Skin epidermis (tissue), 12 donors: ENCODE measurements around the gene SEMA4B.
A peak's percentile ranks its signal among the peaks of the same experiment; 100 is the strongest.
"Not testable (repeated sequence)": the region's sequence is repeated elsewhere in the genome, so short reads cannot be mapped to it uniquely, and the experiment has no call there.

ENCODE experiments used
- H3K27ac ChIP-seq, 21 experiments: fragments of 200-600 bp; sonication (generic) in 11 of 21; one replicate each; pipeline ENCODE4 v1.5.0; 2020; ENCODE audit warnings: mild to moderate bottlenecking in 3 of 21, inconsistent platforms in 2 of 21, moderate library complexity in 2 of 21
- H3K4me3 ChIP-seq, 7 experiments: fragments of 200-600 bp; sonication (generic) in 2 of 7; one replicate each; pipeline ENCODE4 v1.5.0; 2020; ENCODE audit warnings: inconsistent platforms in 2 of 7, mild to moderate bottlenecking in 2 of 7, moderate library complexity in 1 of 7

SEMA4B gene

DNA sequence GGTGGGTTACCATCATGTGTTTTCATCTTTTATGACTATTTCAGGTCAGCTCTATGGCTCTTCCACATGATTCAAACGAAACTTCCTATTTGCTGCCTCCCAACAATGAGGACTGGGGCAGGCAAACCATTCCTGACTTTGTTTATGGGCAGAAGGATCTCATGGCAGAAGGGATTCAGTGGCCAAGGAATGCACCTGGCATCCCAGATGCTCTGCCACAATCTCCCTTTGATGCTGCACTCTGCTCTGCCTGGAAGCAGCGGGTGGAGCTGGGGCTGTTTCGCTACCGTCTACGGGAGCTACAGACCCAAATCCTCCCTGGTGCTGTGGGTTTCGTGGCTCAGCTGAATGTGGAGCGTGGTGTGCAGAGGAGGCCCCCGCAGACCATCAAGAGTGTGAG, 39.7 kb downstream of the SEMA4B start:
- H3K27ac ChIP-seq, result no peak overlapping the region
- no peak overlapping the region for H3K4me3 ChIP-seq

DNA sequence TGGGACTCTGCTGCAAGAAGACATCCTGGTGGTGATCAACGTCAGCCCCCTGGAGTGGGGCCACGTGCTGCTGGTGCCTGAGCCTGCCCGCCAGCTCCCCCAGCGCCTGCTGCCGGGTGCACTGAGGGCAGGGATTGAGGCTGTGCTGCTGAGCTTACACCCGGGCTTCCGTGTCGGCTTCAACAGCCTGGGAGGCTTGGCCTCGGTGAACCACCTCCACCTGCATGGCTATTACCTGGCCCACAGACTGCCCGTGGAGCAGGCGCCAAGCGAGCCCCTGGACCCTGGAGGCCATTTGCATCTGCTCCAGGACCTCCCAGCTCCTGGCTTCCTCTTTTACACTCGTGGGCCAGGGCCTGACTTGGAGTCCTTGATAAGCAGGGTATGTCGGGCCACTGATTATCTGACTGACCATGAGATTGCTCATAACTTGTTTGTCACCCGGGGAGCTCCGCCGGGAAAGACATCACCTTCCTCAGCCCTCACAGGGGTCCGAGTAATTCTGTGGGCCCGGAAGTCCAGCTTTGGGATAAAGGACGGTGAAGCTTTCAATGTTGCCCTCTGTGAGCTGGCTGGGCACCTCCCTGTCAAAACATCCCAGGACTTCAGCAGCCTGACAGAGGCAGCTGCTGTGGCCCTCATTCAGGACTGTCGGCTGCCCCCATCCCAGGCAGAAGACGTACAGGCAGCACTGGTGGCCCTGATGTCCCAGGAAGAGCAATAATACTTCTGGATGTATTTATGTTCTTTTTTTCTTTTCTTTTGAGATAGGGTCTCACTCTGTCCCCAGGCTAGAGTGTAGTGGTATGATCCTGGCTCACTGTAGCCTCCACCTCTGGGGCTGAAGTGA, 40.4 kb downstream of the SEMA4B start:
- H3K27ac ChIP-seq, result no peak overlapping the region
- no peak overlapping the region for H3K4me3 ChIP-seq

DNA sequence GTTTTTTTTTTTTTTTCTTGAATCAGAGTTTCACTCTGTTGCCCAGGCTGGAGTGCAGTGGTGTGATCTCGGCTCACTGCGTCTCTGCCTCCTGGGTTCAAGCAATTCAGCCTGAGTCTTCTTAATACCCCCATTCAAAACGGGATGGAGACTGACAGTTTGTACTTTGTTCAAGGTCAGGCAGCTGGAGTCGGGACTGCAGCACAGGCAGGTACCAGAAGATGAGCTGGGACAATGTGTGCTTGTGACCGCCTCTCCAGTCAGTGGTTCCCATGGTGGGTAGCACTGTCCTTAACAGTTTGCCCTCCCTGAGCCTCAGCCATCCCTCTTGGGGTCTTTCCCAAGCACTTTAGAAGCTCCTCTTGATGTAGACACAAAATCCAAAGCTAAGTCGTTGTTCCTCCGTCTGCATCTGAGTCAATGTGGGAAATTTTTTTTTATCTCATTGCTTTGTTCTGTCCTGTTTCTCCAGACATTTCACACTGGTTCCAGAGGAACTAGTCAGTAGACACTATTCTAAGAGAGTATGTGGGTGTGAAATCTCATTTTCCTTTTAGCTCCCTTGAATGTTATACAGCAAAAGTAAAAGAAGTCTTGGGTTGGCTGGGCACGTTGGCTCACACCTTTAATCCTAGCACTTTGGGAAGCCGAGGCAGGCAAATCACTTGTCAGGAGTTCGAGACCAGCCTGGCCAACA, 43.0 kb downstream of the SEMA4B start:
- no peak overlapping the region for H3K4me3 ChIP-seq
- H3K27ac ChIP-seq, result no peak overlapping the region

DNA sequence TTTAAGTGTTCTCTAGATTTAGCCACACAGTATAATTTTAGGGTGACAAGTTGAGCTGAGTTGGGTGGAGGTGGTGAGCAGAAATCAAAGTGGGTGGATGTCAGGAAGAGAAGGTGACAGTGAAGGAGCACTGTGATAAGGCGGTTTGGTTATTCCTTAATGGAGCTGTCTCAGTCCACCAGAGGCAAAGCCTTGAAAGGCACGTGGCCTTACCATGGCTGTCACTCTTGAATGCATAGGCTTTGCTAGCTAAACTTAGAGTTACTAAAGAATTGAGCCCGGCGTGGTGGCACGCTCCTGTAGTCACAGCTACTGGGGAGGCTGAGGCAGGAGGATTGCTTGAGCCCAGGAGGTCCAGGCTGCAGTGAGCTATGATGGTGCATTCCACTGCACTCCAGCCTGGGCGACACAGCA, 47.7 kb downstream of the SEMA4B start:
- Histone ChIP-seq H3K27ac (no peak overlapping the region), H3K4me3 (peak overlapping the region in 3 of 7 experiments; percentile 32 to 43 (median 40))

DNA sequence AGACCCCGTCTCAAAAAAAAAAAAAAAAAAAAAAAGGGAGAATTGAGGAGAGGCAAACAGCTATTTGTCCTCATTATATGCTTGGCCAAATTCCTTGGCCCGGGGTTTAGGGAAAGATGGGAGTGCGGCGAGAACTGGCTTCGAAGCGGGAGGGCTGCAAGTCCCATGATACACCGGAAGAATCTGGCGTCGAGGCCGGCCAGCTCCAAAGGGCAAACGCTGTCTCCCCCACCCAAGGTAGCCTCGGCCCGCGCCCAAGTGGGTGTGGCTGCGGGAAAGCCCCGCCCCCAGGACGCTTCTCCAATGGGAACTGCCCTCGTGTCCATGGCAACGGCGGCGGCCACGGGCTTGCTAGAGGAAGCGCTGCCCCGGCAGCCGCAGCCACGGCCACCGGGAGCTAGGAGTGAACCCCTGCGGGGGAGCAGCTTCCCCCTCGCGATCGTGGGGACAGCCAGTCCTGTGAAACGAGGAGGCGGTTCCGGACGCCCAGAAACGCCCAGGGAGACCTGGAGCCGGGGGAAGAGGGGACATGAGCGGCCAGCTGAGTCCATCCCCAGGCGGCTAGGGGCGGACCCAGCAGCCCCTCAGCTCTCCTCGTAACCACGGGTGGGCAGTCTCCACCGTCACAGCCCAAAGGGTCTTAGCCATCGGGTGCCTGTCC, 48.2 kb downstream of the SEMA4B start, which contains the start of gene TTLL13:
Gene TTLL13 (plus strand): TSS at position 354 of the 661 bp plus-strand sequence. CDS start 1,075 bp downstream, outside the sequence.
- peak within 1 kb of the TSS; percentile 26 to 50 (median 43) for H3K4me3 ChIP-seq
- peak within 1 kb of the TSS in 5 of 21 experiments; percentile 11 to 42 (median 18) for H3K27ac ChIP-seq

DNA sequence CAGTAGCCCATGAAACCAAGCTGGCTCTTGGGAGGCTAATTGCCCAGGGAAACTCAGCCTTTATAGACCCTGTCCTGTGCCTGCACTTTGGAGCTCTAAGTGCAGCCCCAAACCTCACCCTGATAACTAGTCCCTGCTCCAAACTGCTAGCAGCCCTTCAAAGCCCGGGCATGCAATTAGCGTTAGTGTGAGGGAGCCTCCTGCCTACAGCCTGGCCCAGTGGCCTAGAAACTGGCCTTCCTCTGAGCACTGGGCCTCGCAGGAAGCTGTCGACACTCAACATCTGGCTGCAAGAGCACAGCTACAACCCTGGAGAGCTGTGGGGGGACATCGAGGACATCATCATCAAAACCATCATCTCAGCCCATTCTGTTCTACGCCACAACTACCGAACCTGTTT, 56.6 kb downstream of the SEMA4B start:
- H3K4me3 ChIP-seq, result no peak overlapping the region

DNA sequence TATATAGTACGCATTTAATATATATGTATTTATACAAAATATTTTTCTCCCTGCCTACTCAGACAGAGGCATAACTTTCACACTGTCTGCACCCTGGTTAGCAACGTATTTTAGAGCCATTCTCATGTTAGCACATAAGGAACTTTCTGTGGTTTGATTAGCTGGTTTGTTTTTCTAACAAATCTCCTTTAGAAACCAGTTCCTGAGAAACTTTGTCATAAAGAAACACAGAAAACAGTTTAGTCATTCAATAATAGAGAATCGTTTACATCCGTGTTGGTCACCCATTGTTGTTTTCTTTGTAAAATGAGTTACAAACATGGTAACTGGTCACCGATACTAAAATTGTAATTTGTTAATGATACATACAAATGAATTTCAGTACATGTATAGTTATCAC, 58.4 kb downstream of the SEMA4B start:
- H3K4me3 ChIP-seq, result no peak overlapping the region
- no peak overlapping the region for H3K27ac ChIP-seq

More for the DNA sequence above, 56.6 kb downstream of the SEMA4B start:
- H3K27ac ChIP-seq, result no peak overlapping the region

DNA sequence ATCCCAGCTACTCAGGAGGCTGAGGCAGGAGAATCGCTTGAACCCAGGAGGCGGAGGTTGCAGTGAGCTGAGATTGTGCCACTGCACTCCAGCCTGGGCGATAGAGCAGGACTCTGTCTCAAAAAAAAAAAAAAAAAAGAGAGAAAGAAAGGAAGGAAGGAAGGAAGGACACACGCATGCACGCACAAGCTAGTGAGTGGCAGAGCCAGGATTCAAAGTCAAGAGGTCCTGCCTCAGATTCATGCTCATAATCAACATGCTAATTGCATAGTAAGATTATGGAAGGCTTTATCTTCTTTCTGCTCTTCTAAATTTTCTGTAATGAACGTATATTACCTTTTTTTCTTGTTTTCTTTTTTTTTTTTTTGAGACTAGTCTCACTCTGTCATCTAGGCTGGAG, 59.6 kb downstream of the SEMA4B start:
- not testable (repeated sequence) for H3K27ac ChIP-seq, H3K4me3 ChIP-seq

DNA sequence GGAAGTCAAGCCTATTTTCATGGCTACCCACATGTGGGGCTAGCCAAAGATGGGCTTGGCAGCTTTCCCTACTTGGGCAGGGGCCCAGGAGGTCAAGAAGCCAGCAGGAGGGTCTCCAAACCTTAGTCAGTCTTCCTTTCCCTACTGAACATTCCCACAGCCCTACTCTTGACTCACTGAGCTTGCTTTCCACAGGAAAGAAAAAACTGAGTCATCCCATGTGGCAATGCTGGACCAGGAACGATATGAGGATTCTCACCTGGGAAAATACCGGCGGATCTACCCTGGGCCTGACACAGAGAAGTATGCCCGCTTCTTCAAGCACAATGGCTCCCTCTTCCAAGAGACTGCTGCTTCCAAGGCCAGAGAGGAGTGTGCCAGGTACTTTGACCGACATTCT, 60.7 kb downstream of the SEMA4B start:
- peak overlapping the region in 10 of 21 experiments; percentile 12 to 77 (median 44) for H3K27ac ChIP-seq
- no peak overlapping the region for H3K4me3 ChIP-seq

DNA sequence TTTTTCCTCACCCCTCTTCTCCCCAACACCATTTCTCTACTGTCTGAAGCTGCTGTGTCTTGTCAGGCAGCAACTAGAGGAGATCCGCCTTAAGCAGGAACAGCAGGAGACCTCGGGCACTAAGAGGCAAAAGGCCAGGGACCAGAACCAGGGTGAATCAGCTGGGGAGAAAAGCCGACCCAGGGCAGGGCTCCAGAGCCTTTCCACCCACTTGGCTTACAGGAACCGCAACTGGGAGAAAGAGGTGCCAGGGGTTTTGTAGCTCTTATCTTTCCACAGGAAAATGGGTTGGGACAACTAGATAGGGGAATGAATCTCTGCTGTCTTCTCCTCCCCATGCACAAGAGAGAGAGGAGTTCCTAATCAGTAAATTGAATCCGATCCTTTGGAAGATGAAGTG, 61.3 kb downstream of the SEMA4B start:
- Histone ChIP-seq H3K27ac (peak overlapping the region in 8 of 21 experiments; percentile 26 to 76 (median 48)), H3K4me3 (no peak overlapping the region)

DNA sequence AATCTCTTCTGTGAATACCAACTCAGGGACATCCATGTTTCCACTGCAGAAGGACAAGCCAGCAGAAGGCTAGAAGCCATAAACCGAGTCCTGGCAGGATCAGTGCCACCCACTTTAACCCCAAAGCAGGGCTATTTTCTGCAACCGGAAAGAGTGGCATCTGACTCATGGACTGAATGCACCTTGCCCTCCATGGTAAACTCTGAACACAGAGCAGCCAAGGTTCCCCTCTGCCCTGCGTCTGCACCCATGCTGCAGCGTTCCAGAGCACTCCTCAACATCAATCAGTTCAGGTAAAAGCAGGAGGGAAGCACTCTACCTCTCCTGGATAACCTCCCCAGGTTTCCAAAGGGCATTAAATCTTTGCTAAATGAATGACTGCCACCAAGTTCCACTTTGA, 63.5 kb downstream of the SEMA4B start:
- Histone ChIP-seq H3K27ac (peak overlapping the region in 20 of 21 experiments; percentile 79 to 97 (median 93)), H3K4me3 (peak overlapping the region; percentile 52 to 86 (median 65))

DNA sequence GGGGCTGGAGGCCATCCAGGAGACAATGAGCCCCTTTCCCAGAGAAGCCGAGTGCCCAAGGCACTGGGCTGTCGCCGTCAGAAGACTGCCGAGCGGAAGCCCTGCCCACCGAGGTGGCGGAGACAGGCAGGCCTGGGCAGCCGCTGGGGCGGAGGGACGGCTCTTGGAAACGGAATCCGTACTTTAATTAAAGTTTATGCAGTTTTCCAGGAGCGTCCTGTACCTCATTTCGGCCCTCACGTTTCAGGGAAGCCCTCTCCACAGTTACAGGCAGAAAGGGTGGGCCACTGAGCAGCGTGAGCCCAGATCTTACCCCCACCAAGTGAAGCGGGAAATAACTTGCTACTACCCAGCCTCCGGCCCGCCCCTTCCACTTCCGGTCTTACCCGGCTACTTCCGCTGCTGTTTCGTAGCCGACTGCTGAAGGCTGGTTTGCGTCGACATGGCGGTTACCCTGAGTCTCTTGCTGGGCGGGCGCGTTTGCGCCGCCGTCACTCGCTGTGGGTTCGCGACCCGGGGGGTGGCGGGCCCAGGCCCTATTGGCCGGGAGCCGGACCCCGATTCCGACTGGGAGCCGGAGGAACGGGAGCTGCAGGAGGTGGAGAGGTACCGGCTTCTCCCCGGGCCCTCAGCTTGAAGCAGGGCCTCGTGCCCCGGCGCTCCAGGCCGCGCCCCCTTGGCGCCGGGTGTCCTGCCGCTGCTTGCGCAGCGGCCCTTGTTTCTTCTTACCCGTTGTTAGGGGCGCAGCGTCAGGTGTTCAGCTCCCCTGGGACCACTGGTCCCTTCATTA, 64.3 kb downstream of the SEMA4B start, which contains the start of gene NGRN:
Gene NGRN (plus strand): TSS at position 402 of the 790 bp plus-strand sequence. CDS start 41 bp downstream, at position 443.
- Histone ChIP-seq H3K27ac (peak within 1 kb of the TSS; percentile 76 to 97 (median 92)), H3K4me3 (peak within 1 kb of the TSS; percentile 52 to 86 (median 65))

DNA sequence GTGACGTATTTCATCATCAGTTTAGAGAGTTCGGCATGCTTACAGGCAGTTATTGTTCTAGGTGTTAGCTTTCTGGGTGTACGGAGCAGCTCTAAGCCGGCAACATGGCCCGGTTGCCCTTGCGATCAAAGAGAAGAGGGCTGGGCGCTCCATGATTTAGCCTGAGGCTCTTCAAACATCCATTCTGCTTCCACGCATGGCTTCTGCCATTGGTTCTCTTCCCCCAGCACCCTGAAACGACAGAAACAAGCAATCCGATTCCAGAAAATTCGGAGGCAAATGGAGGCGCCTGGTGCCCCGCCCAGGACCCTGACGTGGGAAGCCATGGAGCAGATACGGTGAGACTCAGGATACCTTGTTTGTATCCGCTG, 64.9 kb downstream of the SEMA4B start:
- peak overlapping the region; percentile 76 to 97 (median 92) for H3K27ac ChIP-seq
- peak overlapping the region; percentile 52 to 86 (median 65) for H3K4me3 ChIP-seq

DNA sequence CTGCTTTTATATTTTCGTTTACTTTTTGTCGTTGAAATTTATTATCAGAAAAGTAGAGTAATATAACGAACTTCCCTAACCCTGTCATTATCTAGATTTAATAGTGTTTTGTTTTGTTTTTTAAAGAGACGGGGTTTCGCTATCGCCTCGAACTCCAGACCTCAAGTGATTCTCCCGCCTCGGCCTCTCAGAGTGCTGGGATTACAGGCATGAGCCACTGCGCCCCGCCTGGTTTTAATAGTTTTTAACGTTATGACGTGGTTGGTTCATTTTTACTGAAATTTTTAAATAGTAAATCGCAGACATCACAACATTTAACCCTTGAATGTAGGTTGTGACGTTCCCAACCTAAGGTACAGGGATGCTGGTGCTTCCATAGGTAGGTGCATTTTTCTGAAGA, 65.4 kb downstream of the SEMA4B start:
- peak overlapping the region in 19 of 21 experiments; percentile 79 to 97 (median 94) for H3K27ac ChIP-seq
- H3K4me3 ChIP-seq, result peak overlapping the region; percentile 52 to 86 (median 65)

DNA sequence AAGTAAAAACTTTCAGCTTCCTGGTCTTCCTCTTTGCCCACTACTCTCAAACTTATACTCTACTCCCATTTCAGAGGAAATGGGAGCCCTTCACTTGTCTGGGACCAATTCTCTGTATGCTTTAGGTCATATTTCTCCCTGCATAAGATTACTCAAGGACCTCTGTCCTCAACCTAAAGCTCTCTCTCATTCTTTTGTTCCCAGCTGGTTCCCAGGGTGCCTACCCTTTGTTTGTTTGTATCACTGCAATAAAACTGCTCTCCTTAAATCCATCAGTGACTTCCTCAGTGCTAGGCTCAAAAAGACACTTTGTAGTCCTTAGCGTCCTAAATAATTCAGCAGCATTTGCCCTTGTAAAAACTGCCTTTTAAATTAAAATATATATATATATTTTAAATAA, 67.3 kb downstream of the SEMA4B start:
- H3K27ac ChIP-seq, result no peak overlapping the region
- H3K4me3 ChIP-seq, result no peak overlapping the region

DNA sequence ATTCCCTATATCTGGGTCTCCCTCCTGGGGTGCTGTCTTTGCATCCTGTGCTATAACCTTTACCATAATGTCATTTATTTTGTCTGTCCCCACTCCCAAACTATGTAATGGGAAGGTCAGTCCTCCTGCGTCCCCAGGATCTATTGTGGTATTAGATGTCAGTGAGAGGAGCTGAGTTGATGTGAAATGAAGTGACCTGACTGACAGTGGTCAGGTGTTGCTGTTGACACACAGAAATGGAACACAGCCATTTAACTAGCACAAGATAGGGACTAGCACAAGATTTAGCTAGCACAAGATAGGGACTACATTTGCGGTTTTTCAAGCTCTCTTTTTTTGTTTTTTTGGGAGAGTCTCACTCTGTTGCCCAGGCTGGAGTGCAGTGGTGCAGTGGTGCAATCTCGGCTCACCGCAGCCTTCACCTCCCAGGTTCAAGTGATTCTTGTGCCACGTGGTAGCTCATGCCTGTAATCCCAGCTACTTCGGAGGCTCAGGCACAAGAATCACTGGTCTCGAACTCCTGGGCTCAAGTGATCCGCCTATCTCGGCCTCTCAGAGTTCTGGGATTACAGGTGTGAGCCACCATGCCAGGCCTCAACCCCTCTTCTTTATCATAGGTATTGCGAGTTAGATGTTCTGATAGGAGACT, 69.5 kb downstream of the SEMA4B start:
- no peak overlapping the region for H3K4me3 ChIP-seq
- no peak overlapping the region for H3K27ac ChIP-seq

DNA sequence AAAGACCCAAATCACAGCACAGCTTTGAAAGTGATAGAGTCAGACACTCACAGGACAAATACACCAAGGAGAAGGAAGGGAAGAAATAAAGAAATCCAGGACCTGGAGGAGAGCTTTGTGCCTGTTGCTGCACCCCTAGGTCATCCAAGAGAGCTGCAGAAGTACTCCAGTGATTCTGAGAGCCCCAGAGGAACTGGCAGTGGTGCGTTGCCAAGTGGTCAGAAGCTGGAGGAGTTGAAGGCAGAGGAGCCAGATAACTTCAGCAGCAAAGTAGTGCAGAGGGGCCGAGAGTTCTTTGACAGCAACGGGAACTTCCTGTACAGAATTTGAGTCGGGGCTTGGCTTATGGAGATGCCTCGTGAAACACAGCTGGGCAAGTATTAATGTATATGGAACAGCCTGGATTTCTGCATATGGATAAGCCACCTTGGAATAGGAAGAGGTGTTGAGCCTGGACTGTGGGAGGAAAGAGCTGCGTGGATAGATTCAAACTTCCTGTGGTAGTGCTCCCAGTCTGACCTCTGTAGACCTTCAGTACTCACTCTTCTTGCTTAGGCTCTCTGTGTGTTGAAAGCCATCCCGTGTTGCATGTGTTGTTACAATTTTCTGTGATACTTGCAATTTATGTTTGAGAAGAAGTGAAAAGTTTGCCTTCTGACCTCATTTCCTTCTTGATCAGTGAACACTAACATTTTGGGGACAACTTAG, 70.5 kb downstream of the SEMA4B start:
- Histone ChIP-seq H3K27ac (no peak overlapping the region), H3K4me3 (no peak overlapping the region)

DNA sequence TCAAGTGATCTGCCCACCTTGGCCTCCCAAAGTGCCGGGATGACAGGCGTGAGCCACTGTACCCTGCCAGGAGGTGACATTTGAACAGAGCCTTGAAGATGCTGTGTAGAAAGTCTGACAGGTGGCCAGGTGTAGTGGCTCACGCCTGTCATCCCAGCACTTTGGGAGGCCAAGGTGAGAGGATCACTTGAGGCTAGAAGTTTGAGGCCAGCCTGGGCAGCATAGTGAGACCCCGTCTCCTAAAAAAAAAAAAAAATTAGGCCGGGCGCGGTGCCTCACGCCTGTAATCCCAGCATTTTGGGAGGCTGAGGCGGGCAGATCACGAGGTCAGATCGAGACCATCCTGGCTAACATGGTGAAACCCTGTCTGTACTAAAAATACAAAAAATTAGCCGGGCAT, 77.3 kb downstream of the SEMA4B start:
- not testable (repeated sequence) for H3K27ac ChIP-seq, H3K4me3 ChIP-seq
